HG02759 (cell line): ENCODE data around the gene ZNF276.

ENCODE experiments used
- ATAC-seq: cut with Tn5 transposase; IDR thresholded peaks from one replicate; pipeline ENCODE4 v1.9.1; 2021; ENCODE audit warnings: mild to moderate bottlenecking, moderate library complexity; ENCODE audit not compliant: unreplicated experiment

ZNF276 gene

GRCh38 chr16:89711601-89712273, 9.6 kb upstream of the ZNF276 start:
- ATAC-seq, result peak; percentile 59

- ATAC-seq, result no peak
Observed at GRCh38 chr16:89712274-89712781, 9.0 kb upstream of the ZNF276 start.

- ATAC-seq, result no peak
Observed at GRCh38 chr16:89716493-89716892, 4.8 kb upstream of the ZNF276 start.

- ATAC-seq, result no peak
Observed at GRCh38 chr16:89716916-89717687, 4.2 kb upstream of the ZNF276 start.

GRCh38 chr16:89717688-89718505, 3.4 kb upstream of the ZNF276 start:
- ATAC-seq, result no peak

GRCh38 chr16:89720551-89720812, 855 bp upstream of the ZNF276 start:
- peak; percentile 22 for ATAC-seq

GRCh38 chr16:89721546-89722391, 432 bp downstream of the ZNF276 start:
- ATAC-seq, result peak; percentile 33

- peak; percentile 6 for ATAC-seq
Observed at GRCh38 chr16:89722392-89723278, 1.3 kb downstream of the ZNF276 start.

- no peak for ATAC-seq
Observed at GRCh38 chr16:89723279-89724250, 2.2 kb downstream of the ZNF276 start.

- no peak for ATAC-seq
Observed at GRCh38 chr16:89727406-89728120, 6.2 kb downstream of the ZNF276 start.

GRCh38 chr16:89729293-89729692, 8.0 kb downstream of the ZNF276 start:
- no peak for ATAC-seq

- ATAC-seq, result no peak
Observed at GRCh38 chr16:89729863-89730593, 8.7 kb downstream of the ZNF276 start.

GRCh38 chr16:89730610-89731234, 9.4 kb downstream of the ZNF276 start:
- no peak for ATAC-seq

- no peak for ATAC-seq
Observed at GRCh38 chr16:89732142-89732917, 11.0 kb downstream of the ZNF276 start.

- ATAC-seq, result no peak
Observed at GRCh38 chr16:89732918-89733242, 11.5 kb downstream of the ZNF276 start.

- ATAC-seq, result no peak
Observed at GRCh38 chr16:89733322-89733721, 12.0 kb downstream of the ZNF276 start.
